Activated CD8-positive, alpha-beta memory T cell treated with anti-CD3 and anti-CD28 coated beads, Interleukin-2, amount 50 U/mL, for 1 hour (primary cell): ENCODE results near the gene KRTAP12-4.
"Not testable (repeated sequence)": the region's sequence is repeated elsewhere in the genome, so short reads cannot be mapped to it uniquely, and the experiment has no call there.

Experiments used
- DNase-seq: peaks from one replicate; pipeline ENCODE4 v3.0.0-alpha.2; 2020; ENCODE audit errors: extremely low read depth

The KRTAP12-4 gene

GRCh38 chr21:44611551-44611950 lies 42.9 kb downstream of the KRTAP12-4 start:
- DNase-seq, result no peak

GRCh38 chr21:44610157-44610843 lies 44.2 kb downstream of the KRTAP12-4 start:
- DNase-seq, result not testable (repeated sequence)

- no peak for DNase-seq
These were observed 45.3 kb downstream of the KRTAP12-4 start for GRCh38 chr21:44609193-44609592.

GRCh38 chr21:44606495-44606894 lies 48.0 kb downstream of the KRTAP12-4 start:
- DNase-seq, result no peak
